ENCODE results near the gene WDFY4. TPM values are rescaled to one million over a fixed set of nuclear protein-coding genes. Genes with fewer than 3 reads are reported as not detected.

The WDFY4 gene
- polyA plus RNA-seq, 2 of the 4 experiments (the other 2 are of a cell fraction), result not detected

DNA sequence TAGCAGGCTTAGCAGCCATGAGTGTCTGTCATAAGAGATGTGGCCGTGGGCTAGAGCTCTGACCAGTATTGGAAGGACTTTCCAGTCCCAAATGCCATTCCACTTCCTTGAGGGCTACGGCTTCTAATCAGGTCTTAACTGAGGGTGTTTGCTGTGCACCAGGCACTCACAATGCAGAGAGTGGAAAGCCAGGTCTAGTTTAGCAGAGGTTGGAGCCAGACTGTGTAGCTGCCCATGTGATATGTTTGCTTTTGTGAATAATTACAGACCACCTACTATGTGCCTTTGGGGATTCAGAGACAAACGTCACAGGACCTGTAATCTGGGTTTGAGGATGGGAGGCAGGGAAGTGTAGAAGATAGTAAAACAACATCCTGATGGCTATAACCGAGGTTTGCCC, 79.8 kb downstream of the WDFY4 start (continued):
- TF ChIP-seq RARB (CRISPR knock-in tag; IDR thresholded peaks at IDR 0.05) (no peak), MYC (IDR thresholded peaks at IDR 0.05; ENCODE audit: borderline replicate concordance, low read length) (no peak), HES2 (IDR thresholded peaks at IDR 0.05) (no peak)

- no peak overlapping the region for H3K27ac ChIP-seq
- FAIRE-seq (no peak), ATAC-seq (no peak), DNase-seq (ENCODE audit: low read depth in 1 of 2, low spot score in 1 of 2) (no peak)
- WGBS (ENCODE audit: missing lambda C conversion rate), result 0% methylated on average over 1 of the region's 1 CpG
- no peaks in the 10 kb centered on the region for H3K4me1 ChIP-seq
- H3K4me3 ChIP-seq, result no peak overlapping the region
- no peak overlapping the region for H3K4me2 ChIP-seq
- no peaks in the 10 kb centered on the region for H3K9me3 ChIP-seq
- no peak for TF ChIP-seq USF2 (IDR thresholded peaks at IDR 0.05)
- no peak for TF ChIP-seq POLR2AphosphoS2 (conservative IDR thresholded peaks at IDR 0.05; ENCODE audit: low read length)
- no peak for TF ChIP-seq CEBPB (IDR thresholded peaks at IDR 0.05)
- TF ChIP-seq, protein P1, sequence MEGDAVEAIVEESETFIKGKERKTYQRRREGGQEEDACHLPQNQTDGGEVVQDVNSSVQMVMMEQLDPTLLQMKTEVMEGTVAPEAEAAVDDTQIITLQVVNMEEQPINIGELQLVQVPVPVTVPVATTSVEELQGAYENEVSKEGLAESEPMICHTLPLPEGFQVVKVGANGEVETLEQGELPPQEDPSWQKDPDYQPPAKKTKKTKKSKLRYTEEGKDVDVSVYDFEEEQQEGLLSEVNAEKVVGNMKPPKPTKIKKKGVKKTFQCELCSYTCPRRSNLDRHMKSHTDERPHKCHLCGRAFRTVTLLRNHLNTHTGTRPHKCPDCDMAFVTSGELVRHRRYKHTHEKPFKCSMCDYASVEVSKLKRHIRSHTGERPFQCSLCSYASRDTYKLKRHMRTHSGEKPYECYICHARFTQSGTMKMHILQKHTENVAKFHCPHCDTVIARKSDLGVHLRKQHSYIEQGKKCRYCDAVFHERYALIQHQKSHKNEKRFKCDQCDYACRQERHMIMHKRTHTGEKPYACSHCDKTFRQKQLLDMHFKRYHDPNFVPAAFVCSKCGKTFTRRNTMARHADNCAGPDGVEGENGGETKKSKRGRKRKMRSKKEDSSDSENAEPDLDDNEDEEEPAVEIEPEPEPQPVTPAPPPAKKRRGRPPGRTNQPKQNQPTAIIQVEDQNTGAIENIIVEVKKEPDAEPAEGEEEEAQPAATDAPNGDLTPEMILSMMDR (IDR thresholded peaks at IDR 0.05), result no peak
- TF ChIP-seq, protein P2, sequence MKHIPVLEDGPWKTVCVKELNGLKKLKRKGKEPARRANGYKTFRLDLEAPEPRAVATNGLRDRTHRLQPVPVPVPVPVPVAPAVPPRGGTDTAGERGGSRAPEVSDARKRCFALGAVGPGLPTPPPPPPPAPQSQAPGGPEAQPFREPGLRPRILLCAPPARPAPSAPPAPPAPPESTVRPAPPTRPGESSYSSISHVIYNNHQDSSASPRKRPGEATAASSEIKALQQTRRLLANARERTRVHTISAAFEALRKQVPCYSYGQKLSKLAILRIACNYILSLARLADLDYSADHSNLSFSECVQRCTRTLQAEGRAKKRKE (CRISPR knock-in tag; IDR thresholded peaks at IDR 0.05; ENCODE audit: low read depth), result no peak
- TF ChIP-seq RNF2 (IDR thresholded peaks at IDR 0.05; ENCODE audit: borderline replicate concordance, low read depth), result no peak
- TF ChIP-seq CBX2 (IDR thresholded peaks at IDR 0.05; ENCODE audit: borderline replicate concordance, low read depth), result no peak
- no peak for TF ChIP-seq PBX3 (IDR thresholded peaks at IDR 0.05)
- no peak for TF ChIP-seq RFX5 (IDR thresholded peaks at IDR 0.05)
- no peak for TF ChIP-seq HOXB13 (CRISPR knock-in tag; IDR thresholded peaks at IDR 0.05; ENCODE audit: low read depth)
- TF ChIP-seq NPAS2 (CRISPR knock-in tag; IDR thresholded peaks at IDR 0.05; ENCODE audit: borderline replicate concordance), result no peak
- no peak for TF ChIP-seq ZFP36 (IDR thresholded peaks at IDR 0.05; ENCODE audit: borderline replicate concordance, partially characterized antibody)
- TF ChIP-seq MAFK (IDR thresholded peaks at IDR 0.05; ENCODE audit: partially characterized antibody), result no peak
- no peak for TF ChIP-seq RCOR1 (IDR thresholded peaks at IDR 0.05; ENCODE audit: low read depth, low read length)
- ChIA-PET CTCF (interaction anchor here (1.1 to 1.4 kb wide), 2 partner anchors 13 to 643 kb away, joined by 3 read pairs; no protein-coding TSS in a partner anchor), POLR2A (no interaction called here)
Measured at GRCh38 chr10:48765039-48765438, 80.4 kb downstream of the WDFY4 start.

DNA sequence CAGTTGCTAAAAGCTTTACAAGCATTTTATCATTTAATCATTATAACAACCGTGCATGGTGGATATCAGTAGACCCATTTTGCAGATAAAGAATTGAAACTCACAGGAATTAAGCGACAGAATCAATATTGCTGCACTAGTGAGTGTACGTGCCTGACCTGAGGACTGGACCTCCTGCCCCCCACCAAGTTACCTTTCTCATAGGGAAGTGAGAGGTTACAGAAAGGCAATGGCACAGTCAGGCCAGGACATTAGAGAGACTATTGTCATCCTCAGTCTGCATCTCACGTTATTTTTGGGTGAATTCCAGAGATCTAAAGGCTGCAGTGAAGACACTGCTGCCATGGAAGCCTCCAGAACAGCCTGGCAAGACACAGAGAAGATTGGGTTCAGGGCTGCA, 80.9 kb downstream of the WDFY4 start:
- ChIA-PET CTCF (interaction anchor here (1.1 kb wide), 1 partner anchor 642 kb away, joined by 3 read pairs; no protein-coding TSS in a partner anchor), POLR2A (no interaction called here)
- H3K4me2 ChIP-seq, result no peak overlapping the region
- H3K9me3 ChIP-seq, result no peaks in the 10 kb centered on the region
- no peak for FAIRE-seq
- H3K27ac ChIP-seq, result no peak overlapping the region
- WGBS (ENCODE audit: missing lambda C conversion rate), result 5% methylated on average over 4 of the region's 4 CpGs
- H3K4me1 ChIP-seq, result no peaks in the 10 kb centered on the region
- DNase-seq (ENCODE audit: low read depth in 1 of 2, low spot score in 1 of 2), result no peak
- TF ChIP-seq, protein P3, sequence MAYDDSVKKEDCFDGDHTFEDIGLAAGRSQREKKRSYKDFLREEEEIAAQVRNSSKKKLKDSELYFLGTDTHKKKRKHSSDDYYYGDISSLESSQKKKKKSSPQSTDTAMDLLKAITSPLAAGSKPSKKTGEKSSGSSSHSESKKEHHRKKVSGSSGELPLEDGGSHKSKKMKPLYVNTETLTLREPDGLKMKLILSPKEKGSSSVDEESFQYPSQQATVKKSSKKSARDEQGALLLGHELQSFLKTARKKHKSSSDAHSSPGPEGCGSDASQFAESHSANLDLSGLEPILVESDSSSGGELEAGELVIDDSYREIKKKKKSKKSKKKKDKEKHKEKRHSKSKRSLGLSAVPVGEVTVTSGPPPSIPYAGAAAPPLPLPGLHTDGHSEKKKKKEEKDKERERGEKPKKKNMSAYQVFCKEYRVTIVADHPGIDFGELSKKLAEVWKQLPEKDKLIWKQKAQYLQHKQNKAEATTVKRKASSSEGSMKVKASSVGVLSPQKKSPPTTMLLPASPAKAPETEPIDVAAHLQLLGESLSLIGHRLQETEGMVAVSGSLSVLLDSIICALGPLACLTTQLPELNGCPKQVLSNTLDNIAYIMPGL (CRISPR knock-in tag; IDR thresholded peaks at IDR 0.05; ENCODE audit: borderline replicate concordance), result no peak
- TF ChIP-seq ZNF302 (CRISPR knock-in tag; IDR thresholded peaks at IDR 0.05) (no peak), ZC3H11A (IDR thresholded peaks at IDR 0.05) (no peak), RFX5 (IDR thresholded peaks at IDR 0.05) (no peak), RCOR1 (IDR thresholded peaks at IDR 0.05; ENCODE audit: low read depth, low read length) (no peak), FOSB (CRISPR knock-in tag; IDR thresholded peaks at IDR 0.05) (no peak), RNF2 (IDR thresholded peaks at IDR 0.05; ENCODE audit: borderline replicate concordance, low read depth) (no peak), HEYL (CRISPR knock-in tag; IDR thresholded peaks at IDR 0.05) (no peak), FOXS1 (CRISPR knock-in tag; IDR thresholded peaks at IDR 0.05) (no peak), HES2 (IDR thresholded peaks at IDR 0.05) (no peak), JUNB (IDR thresholded peaks at IDR 0.05) (no peak), BCL3 (IDR thresholded peaks at IDR 0.05) (no peak)
- TF ChIP-seq, protein P4, sequence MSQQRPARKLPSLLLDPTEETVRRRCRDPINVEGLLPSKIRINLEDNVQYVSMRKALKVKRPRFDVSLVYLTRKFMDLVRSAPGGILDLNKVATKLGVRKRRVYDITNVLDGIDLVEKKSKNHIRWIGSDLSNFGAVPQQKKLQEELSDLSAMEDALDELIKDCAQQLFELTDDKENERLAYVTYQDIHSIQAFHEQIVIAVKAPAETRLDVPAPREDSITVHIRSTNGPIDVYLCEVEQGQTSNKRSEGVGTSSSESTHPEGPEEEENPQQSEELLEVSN (IDR thresholded peaks at IDR 0.05; ENCODE audit: borderline replicate concordance, low read depth), result no peak
- no peak overlapping the region for H3K4me3 ChIP-seq
- no peak for ATAC-seq
